Measurements from ENCODE around the gene CNN2.

The CNN2 gene

DNA sequence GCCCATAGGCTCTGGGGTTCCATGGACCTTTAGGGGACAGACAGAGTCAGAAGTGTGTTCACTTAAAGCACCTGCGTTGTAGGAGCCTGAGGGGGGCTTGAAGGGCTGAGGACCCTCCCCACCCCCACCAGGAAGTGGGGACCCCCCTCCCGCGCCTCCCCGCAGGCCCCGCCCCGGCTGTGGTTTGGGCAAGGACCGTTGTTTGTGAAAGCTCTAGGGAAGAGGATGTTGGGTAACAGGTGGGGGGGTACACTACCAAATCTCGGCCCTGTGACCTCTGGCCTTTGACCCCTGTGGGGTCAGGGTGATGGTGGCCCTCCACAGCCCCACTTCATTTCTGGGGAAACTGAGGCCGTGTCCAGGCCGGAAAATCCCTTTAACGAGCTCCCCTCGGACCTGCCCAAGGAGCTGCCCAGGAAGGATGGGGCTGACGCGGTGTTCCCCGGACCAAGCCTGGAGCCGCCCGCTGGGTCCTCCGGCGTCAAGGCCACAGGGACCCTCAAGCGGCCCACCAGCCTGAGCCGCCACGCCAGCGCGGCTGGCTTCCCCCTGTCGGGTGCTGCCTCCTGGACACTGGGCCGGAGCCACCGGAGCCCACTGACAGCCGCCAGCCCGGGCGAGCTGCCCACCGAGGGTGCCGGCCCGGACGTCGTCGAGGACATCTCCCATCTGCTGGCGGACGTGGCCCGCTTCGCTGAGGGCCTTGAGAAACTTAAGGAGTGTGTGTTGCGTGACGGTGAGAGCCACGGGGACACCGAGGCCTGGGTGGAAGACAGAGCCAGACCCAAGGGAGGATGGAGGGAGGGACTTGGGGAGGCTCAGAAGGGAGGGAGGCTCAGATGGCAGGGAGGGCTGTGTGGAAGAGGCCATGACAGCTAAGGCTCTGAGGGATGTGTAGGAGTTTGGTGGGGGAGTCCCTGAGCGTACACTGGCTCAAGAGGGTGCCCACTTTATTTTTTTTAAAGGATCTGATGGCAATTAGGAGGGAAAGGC lies 41.9 kb downstream of the CNN2 start:
- no peak for FAIRE-seq

DNA sequence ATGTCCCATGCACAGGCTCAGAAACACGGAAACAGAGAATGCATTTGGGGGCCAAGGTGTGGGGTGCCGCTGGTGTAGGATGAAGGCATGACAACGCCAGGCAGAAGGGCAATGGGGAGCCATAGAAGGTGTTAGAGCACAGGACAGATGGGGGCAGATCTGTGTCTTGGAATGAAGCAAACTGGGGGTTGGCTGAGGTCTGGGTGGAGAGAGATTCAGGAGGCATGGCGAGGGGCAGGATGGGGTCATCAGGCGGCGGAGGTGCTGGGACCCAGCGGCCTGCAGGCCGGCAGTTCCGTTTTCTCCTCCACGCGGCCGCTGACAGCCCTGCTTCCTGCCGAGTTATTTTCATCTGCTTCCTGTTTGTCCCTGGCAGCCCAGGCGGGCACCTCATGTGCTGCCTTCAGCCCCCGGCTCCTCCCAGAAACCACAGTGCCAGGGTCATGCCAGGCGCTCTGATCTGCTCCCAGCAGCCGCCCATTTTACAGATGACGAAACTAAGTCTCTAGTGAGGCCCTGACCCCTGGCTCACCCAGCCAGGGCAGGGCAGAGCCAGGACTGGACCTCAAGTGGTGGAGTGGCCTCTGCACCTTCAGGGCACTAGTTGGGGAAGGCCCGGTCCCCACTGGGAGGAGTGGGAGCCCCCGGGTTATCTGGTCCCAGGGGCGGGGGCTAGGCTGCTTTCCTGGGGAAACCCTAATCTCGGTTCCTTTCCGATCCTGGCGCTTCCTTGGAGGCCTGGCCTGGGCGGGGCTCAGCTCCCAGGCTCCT lies 42.8 kb downstream of the CNN2 start:
- FAIRE-seq, result no peak

DNA sequence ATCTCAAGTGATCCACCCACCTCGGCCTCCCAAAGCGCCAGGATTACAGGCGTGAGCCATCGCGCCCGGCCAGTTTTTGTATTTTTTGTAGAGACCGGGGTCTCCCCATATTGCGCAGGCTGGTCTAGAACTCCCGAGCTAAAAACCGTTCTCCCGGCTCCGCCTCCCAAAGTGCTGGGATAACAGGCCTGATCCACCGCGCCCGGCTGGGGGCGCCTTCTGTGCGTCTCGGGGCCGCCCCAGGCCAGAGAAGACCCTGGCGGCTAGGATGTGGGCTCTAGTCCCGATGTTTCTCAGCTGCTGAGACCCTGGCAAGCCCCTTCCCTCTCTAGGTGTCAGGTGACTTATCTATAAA lies 44.1 kb downstream of the CNN2 start:
- FAIRE-seq, result no peak

DNA sequence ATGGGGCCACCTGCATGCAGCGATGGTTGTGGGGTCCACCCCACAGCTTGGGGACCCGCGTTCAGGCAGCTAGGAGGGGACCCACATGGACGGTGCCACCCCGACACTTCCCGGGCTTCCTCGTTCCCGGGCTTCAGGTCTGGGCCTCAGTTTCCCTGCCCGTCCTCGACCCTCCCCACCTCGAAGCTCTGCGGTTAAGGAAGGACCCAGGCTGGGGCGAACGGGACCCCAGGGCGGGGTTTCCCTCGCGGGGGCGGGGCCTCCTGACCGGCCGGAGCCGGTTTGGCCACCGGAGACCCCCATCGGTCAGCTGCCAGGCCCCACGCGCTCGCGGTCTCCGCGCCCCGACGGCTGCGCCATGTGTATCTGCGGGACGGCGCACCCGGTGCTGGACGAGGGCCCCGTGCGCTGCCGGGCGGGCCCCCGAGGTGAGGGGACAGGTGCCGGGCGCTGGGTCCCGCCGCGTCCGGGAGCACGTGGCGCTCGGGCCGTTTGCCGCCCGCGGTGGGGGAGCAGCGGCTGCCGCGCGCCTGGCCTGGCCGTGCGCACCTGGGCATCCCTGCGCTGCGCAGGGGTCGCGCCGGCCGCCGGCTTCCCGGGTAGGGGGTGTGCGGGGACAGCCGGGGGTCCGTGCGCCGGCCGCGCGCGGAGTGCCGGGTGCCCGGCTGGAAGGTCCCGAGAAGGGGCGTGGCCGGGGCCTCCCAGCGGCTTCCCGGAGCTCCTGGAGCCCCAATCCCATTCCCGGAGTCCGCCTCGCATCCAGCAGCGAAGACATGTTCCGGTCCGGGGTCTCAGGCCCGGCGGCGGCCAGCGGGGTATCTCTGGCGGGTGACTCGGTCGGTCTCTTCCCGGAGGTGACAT lies 44.8 kb downstream of the CNN2 start:
- no peak for FAIRE-seq

DNA sequence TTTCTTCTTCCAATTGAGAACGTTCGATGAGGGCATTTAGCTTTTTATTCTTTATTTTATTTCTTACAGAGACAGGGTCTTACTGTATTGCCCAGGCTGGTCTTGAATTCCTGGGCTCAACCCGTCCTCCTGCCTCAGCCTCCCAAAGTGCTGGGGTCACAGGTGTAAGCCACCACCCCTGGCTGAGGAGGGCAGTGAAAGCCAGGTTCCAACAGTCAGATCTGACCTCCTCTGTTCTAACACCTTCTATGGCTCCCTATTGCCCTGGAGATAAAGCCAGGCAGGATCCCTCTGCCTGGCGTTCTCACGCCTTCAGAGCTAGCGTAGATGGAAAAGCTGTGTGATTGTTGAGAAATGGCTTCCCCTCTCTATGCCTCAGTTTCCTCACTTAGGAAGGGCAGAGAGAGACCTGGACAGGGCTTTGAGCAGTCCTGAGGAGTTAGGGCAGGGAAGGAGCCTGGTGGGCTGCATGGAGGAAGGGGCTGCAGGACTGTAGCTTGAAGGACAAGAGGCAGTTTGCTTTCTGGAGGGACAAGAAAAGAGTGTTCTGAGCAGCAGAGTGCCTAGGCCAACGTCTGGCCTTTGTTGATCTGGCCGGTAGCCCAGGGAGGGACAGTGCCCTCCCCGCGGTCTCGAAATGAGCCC lies 46.1 kb downstream of the CNN2 start:
- no peak for FAIRE-seq

DNA sequence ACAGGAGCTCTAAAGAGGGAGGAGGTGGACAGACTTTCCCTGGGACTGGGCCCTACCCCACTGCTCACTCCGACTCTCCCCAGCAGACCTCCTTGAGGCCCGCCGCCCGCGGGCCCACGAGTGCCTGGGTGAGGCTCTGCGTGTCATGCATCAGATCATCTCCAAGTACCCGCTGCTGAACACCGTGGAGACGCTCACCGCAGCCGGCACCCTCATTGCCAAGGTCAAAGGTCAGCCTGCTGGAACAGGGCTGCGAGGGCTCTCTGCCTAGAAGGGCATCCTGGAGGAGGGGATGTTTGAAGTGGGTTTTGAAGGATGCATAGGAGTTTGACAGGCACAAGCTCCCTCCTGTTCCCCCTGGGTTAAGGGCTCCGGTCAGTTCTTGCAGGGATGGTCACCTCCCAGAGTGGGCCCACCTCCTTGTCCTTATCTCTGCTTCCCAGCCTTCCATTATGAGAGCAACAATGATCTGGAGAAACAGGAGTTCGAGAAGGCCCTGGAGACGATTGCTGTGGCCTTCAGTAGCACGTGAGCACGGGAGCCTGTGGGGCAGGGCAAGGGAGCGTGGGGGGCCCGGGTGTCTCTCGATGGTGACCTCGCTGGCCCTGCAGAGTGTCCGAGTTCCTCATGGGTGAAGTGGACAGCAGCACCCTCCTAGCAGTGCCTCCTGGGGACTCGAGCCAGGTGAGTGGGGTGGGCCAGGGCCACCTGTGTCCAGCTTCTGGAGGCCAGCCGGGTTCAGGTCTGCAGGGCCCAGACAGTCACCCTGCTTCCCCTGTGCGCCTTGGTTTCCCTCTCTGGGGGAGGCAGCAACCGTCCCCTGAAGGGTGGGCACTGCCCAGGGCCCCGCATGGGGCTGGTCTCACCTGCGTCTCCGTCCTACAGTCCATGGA lies 46.9 kb downstream of the CNN2 start:
- no peak for FAIRE-seq

DNA sequence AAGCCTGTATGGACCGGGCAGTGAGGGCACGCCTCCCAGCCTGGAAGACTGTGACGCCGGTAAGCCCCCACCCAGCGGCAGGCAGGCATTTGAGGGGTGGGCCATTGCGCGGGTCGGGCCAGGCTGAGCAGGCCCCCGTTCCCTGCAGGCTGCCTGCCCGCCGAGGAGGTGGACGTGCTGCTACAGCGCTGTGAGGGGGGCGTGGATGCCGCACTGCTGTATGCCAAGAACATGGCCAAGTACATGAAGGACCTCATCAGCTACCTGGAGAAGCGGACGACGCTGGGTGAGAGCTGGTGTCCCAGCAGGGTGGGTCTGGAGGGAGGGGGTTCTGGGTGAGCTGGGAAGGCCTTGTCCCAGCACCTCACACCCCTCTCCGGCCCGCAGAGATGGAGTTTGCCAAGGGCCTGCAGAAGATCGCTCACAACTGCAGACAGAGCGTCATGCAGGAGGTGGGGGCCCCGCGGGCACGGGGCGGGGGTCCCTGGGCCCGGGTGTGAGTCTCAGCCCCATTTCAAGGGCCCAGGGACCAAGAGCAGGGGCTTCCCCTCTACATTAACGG lies 47.6 kb downstream of the CNN2 start:
- no peak for FAIRE-seq

DNA sequence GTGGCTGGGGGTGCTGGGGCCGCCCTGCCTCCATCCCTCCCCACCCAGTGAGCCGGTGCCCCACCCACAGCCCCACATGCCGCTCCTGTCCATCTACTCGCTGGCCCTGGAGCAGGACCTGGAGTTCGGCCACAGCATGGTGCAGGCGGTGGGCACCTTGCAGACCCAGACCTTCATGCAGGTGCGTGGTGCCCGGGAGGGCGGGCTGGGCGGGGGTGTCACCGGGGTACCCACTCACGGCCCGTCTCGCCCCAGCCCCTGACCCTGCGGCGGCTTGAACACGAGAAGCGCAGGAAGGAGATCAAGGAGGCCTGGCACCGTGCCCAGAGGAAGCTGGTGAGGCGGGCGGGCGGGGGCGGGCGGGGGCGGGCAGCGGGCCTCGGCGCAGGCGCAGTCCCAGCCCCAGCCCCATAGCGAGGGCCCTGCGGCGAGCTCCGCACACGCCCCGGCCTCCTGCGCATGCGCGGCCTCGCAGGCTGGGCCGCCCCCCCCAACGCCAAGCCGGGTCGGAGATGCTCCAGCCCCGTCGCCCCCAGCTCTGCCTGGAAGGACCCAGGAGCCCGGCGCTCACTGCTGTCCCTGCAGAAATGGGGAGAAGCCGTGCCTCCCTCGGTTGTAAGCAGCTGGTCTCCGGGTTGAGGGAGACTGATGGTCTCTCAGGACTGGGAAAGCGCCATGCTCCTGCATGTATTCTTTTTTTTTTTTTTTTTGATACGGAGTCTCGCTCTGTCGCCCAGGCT lies 48.3 kb downstream of the CNN2 start:
- no peak for FAIRE-seq

DNA sequence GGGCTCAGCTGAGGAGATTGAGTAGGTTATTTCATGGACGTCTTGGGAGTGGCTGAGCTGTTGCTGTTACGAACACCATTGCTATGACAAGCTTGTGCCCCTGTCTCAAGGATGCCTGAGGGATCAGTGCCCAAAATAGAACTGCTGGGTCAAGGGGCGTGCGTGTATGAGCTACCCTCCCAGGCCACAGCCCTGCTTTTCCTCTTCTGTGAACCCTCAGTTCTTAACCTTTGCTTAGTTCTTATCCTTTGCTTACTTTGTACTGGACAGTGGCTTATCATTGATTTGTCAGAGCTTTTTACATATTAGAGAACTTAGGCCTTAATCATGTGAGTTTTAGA lies 49.6 kb downstream of the CNN2 start:
- no peak for FAIRE-seq

DNA sequence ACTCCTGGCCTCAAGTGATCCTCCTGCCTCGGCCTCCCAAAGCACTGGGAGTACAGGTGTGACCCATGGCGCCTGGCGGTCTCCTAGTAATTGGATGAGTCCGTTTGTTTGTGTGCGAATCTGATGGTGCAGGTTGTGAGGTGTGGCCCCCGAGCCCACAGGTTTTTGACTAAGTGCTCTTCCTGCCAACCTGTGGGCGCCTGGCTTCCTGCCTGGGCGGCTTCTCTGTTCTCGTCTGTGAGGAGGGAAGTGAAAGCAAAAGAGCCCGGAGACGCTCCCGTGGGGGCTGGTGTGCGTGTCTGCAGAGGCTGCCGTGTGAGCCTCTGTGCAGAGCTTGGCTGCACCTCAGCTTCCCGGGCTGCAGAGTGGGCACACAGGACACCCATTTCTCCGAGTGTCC lies 50.5 kb downstream of the CNN2 start:
- no peak for FAIRE-seq

DNA sequence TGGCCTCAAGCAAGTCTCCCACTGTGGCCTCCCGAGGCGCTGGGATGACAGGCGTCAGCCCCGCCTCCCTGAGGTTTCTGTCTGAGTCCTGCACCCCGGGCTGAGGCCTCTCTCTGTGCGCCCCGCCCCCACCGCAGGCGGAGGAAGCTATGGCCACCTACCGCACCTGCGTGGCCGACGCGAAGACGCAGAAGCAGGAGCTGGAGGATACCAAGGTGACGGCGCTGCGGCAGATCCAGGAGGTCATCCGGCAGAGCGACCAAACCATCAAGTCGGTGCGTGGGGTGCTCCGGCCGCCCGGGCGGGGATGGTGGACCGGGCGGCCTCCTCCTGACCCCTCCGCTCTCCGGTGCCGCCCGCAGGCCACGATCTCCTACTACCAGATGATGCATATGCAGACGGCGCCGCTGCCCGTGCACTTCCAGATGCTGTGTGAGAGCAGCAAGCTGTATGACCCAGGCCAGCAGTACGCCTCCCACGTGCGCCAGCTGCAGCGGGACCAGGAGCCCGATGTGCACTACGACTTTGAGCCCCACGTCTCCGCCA lies 53.2 kb downstream of the CNN2 start:
- FAIRE-seq, result no peak

DNA sequence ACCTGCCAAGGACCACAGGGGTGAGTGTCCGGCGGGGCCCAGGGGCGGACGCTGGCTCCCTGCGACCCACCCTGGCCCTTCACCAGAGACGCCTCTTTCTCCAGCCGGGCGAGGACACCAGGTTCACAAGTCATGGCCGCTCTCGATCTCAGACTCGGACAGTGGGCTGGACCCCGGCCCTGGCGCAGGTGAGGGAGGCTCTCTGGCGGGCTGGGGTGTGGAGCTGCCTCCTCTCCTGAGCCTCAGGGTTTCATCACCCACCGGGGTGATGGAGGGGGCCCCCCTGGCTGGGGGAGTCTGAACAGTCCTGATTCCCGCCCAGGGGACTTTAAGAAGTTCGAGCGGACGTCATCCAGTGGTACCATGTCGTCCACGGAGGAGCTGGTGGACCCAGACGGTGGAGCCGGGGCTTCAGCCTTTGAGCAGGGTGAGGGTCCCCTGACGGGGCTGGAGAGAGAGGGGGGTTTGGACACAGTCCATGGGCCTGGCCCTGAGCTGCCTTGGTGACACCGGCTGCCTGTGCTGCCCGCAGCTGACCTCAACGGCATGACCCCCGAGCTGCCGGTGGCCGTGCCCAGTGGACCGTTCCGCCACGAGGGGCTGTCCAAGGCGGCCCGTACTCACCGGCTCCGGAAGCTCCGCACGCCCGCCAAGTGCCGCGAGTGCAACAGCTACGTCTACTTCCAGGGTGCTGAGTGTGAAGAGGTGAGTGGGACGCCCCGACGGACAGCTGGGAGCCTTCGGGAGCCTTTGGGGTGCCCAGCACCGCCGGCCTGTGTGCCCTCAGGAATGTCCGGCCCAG lies 54.2 kb downstream of the CNN2 start:
- FAIRE-seq, result no peak

DNA sequence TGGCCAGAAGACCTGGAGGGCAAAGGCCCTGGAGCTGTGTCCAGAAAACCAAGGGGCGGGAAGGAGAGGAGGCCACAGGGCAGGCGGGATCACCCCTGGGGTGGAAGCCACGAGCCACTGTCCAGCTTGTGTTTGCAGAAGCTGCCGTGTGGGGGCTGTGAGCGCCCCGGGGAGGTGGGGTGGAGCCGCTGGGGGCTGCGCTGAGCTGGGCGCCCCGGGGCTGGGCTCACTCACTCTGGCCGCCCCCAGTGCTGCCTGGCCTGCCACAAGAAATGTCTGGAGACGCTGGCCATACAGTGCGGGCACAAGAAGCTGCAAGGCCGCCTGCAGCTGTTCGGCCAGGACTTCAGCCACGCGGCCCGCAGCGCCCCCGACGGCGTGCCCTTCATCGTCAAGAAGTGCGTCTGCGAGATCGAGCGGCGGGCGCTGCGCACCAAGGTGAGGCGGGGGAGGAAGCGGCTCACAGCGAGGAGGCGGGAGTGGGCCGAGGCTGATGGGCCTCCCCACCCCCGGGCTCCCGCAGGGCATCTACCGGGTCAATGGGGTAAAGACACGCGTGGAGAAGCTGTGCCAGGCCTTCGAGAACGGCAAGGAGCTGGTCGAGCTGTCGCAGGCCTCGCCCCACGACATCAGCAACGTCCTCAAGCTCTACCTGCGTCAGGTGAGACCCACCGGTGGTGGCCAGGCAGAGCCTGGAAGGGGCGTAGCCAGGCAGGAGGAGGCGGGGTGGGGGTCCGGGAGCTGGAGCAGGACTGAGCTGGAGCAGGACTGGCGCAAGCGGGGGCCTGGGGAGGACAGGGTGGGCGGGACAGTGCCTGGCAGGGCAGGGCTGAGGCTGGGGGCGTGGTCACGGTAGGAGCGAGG lies 55.1 kb downstream of the CNN2 start:
- FAIRE-seq, result no peak

DNA sequence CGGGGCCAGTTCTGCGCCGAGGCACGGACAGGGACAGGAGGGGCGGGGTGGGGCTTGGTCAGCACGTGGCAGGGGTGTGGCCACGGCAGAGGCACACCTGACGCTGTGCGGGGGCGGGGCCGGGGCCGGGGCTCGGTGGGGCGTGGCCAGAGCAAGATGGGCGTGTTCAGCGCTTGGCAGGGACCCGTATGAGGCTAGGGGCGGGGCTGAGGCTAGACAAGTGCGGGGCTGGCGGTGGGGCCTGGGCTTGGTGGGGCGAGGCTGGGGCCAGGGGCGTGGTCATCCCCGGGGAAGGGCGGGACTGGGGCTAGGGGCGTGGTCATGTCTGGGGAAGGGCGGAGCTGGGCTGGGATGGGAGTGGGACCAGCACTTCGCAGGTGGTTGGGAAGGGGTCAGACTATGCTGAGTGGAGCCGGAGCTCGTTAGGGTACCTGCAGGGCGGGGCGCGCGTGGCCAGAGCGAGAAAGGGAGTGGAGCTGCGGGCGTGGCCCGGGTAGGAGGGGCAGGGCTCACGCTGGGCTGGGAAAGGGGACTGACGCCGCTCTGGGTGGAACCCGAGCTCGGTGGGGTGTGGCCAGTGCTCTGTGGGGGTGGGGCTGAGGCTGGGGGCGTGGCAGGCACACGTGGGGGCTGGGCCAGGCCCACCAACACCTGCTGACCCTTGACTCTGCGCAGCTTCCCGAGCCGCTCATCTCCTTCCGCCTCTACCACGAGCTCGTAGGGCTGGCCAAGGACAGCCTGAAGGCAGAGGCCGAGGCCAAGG lies 55.9 kb downstream of the CNN2 start:
- FAIRE-seq, result no peak

DNA sequence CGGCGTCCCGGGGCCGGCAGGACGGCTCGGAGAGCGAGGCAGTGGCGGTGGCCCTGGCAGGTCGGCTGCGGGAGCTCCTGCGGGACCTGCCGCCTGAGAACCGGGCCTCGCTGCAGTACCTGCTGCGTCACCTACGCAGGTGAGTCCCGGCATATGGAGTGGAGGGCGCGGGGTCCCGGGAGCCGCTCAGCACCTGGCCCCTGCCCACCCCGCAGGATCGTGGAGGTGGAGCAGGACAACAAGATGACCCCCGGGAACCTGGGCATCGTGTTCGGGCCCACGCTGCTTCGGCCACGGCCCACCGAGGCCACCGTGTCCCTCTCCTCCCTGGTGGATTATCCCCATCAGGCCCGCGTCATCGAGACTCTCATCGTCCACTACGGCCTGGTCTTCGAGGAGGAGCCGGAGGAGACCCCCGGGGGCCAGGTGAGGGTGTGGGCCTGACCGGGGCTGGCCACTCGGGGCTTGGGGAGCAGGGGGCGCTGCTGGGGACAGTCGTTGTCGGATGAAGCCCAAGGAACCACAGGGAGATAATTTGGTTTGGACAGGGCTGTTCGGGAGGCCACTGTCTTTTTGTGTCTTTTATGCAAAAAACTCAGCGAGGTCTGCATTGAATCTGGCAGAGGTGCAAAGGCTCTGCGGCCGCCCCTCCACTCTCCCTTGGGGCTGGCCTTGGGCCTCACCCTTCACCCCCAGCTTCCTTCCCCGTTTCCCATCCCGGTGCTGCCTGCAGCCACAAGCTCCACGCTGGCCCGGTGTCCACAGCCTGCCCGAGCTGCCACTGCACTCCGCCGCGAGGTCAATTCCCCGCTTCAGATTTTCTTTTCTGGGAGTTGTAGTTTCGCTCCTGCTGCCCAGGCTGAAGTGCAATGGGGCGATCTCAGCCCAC lies 56.8 kb downstream of the CNN2 start:
- no peak for FAIRE-seq

Measured in TTC549 (cell line).